Common myeloid progenitor, CD34-positive (primary cell): Measurements from ENCODE around the gene MTCH2.

Experiments
- CTCF ChIA-PET: fragments of 350-600 bp; sonication (Branson Sonifier 250); formaldehyde crosslinking; loops from one replicate; lab custom pipeline; 2021; ENCODE audit warnings: antibody characterized with exemption; lab: Charles Lee
- POLR2A ChIA-PET: fragments of 350-600 bp; sonication (Branson Sonifier 250); formaldehyde crosslinking; loops from one replicate; lab custom pipeline; 2021; ENCODE audit warnings: antibody characterized with exemption; lab: Charles Lee
- DNase-seq, 3 donors: peaks; one replicate each; pipeline versions ENCODE4 v3.0.0 to v3.0.0-alpha.2; 2013
- H3K27ac ChIP-seq, 2 experiments: 1 replicate in 1 of 2; 2 replicates in 1 of 2; pipeline ENCODE4 v1.7.0; 2013; ENCODE audit warnings: inconsistent platforms in 2 of 2, low read length in 2 of 2, mild to moderate bottlenecking in 2 of 2, low read depth in 1 of 2, moderate library complexity in 1 of 2; ENCODE audit not compliant: severe bottlenecking in 2 of 2, insufficient read depth in 1 of 2, poor library complexity in 1 of 2
- H3K27me3 ChIP-seq, 5 experiments: replicated peaks in 2 of 5; 1 replicate in 3 of 5; 2 replicates in 2 of 5; pipeline versions ENCODE4 v1.6.1 to v1.7.0; 2013; ENCODE audit warnings: low read length in 4 of 5, mild to moderate bottlenecking in 2 of 5, moderate library complexity in 2 of 5, inconsistent platforms in 1 of 5; ENCODE audit not compliant: insufficient read depth in 5 of 5, control insufficient read depth in 4 of 5
- H3K36me3 ChIP-seq, 4 experiments: 1 replicate in 2 of 4; 2 replicates in 2 of 4; pipeline versions ENCODE4 v1.6.1 to v1.7.0; 2013; ENCODE audit warnings: low read length in 3 of 4, control low read depth in 1 of 4, mild to moderate bottlenecking in 1 of 4; ENCODE audit not compliant: control insufficient read depth in 4 of 4, insufficient read depth in 4 of 4
- H3K4me1 ChIP-seq, 4 experiments: 1 replicate in 3 of 4; 2 replicates in 1 of 4; pipeline versions ENCODE4 v1.6.1 to v1.7.1; 2013; ENCODE audit warnings: low read length in 3 of 4, mild to moderate bottlenecking in 3 of 4, control low read depth in 1 of 4, inconsistent platforms in 1 of 4, moderate library complexity in 1 of 4; ENCODE audit not compliant: control insufficient read depth in 4 of 4, insufficient read depth in 4 of 4; ENCODE audit errors: control extremely low read depth in 1 of 4
- H3K4me3 ChIP-seq, 7 experiments: 1 replicate in 4 of 7; 2 replicates in 3 of 7; pipeline versions ENCODE4 v1.5.1 to v1.7.0; 2013; ENCODE audit warnings: mild to moderate bottlenecking in 7 of 7, low read length in 6 of 7, moderate library complexity in 6 of 7, inconsistent platforms in 2 of 7, low read depth in 2 of 7, control low read depth in 1 of 7; ENCODE audit not compliant: insufficient read depth in 4 of 7, control insufficient read depth in 1 of 7; ENCODE audit errors: extremely low read depth in 1 of 7
- H3K9me3 ChIP-seq, 5 experiments: 1 replicate in 4 of 5; 2 replicates in 1 of 5; pipeline versions ENCODE4 v1.6.1 to v1.7.1; 2013; ENCODE audit warnings: low read length in 4 of 5, mild to moderate bottlenecking in 2 of 5, inconsistent platforms in 1 of 5, low read depth in 1 of 5, moderate library complexity in 1 of 5; ENCODE audit not compliant: control insufficient read depth in 4 of 5, insufficient read depth in 2 of 5; ENCODE audit errors: control extremely low read depth in 1 of 5
- WGBS: methylation state at CpG from one replicate; pipeline ENCODE4 v1.1.5; 2013; ENCODE audit not compliant: insufficient coverage; 5-methylcytosine and 5-hydroxymethylcytosine counted together

Gene MTCH2

GRCh38 chr11:47578524-47579494 lies 63.5 kb downstream of the MTCH2 start, which contains the start of the genes KBTBD4 and NDUFS3:
TSS of gene KBTBD4 (minus strand) at chr11:47578970. CDS start at chr11:47578951, 19 bp downstream.
TSS of gene NDUFS3 (plus strand) at chr11:47579074. CDS start at chr11:47579092, 18 bp downstream.
- DNase-seq = peak; percentile 90 to 95 (median 94)
- Histone ChIP-seq H3K4me1 (peaks cover 6 to 28% (median 21%) of the 10 kb centered on the region in 4 experiments), H3K27me3 (no peaks in the 10 kb centered on the region), H3K4me3 (peak within 1 kb of the TSS; percentile 85 to 99 (median 96)), H3K27ac (peak within 1 kb of the TSS; percentile 72 to 92), H3K9me3 (no peaks in the 10 kb centered on the region), H3K36me3 (peaks cover under 1 to 57% (median 39%) of the 10 kb centered on the region in 4 experiments)
- ChIA-PET CTCF (interaction anchor here (0.6 to 1.9 kb wide), 6 partner anchors 9 to 1175 kb away, joined by 3 to 12 read pairs (median 6); no protein-coding TSS in a partner anchor), POLR2A (interaction anchor here (0.6 to 2.0 kb wide), 5 partner anchors 7 to 85 kb away, joined by 3 to 11 read pairs (median 3); partner anchors contain the start of genes FAM180B and PTPMT1)
- 0% methylated on average over 64 of the region's 72 CpGs for WGBS

- H3K27ac ChIP-seq = peak overlapping the region in 1 of 2 experiments; percentile 92
- WGBS = 89% methylated on average over 12 of the region's 13 CpGs
- peaks cover 5 to 57% (median 41%) of the 10 kb centered on the region in 4 experiments for H3K36me3 ChIP-seq
Observed at GRCh38 chr11:47577460-47578041, 64.8 kb downstream of the MTCH2 start.

GRCh38 chr11:47573321-47573720 lies 69.0 kb downstream of the MTCH2 start:
- H3K27me3 ChIP-seq = no peaks in the 10 kb centered on the region
- H3K9me3 ChIP-seq = no peaks in the 10 kb centered on the region
- H3K4me1 ChIP-seq = peaks cover 0 to 11% (median 7%) of the 10 kb centered on the region in 4 experiments
- no peak overlapping the region for H3K27ac ChIP-seq
- H3K36me3 ChIP-seq = peaks cover 24 to 69% (median 47%) of the 10 kb centered on the region in 4 experiments
- CTCF ChIA-PET = interaction anchor here (0.7 to 1.6 kb wide), 3 partner anchors 19 to 28 kb away, joined by 3 read pairs; no protein-coding TSS in a partner anchor
- DNase-seq = no peak
- no peak overlapping the region for H3K4me3 ChIP-seq
- 97% methylated on average over 11 of the region's 11 CpGs for WGBS
- POLR2A ChIA-PET = no interaction called here

More at GRCh38 chr11:47577460-47578041, 64.8 kb downstream of the MTCH2 start:
- Histone ChIP-seq H3K4me3 (peak overlapping the region in 4 of 7 experiments; percentile 90 to 99 (median 98)), H3K27me3 (no peaks in the 10 kb centered on the region), H3K9me3 (no peaks in the 10 kb centered on the region), H3K4me1 (peaks cover 6 to 28% (median 21%) of the 10 kb centered on the region in 4 experiments)
- ChIA-PET POLR2A (interaction anchor here (0.7 to 2.0 kb wide), 3 partner anchors 12 to 84 kb away, joined by 3 to 11 read pairs (median 3); partner anchors contain the start of gene PTPMT1), CTCF (interaction anchor here (0.7 to 1.7 kb wide), 4 partner anchors 10 to 52 kb away, joined by 3 to 10 read pairs (median 3); partner anchors contain the start of gene CELF1)
- no peak for DNase-seq

- Histone ChIP-seq H3K27me3 (no peaks in the 10 kb centered on the region), H3K9me3 (no peaks in the 10 kb centered on the region), H3K4me1 (peaks cover 0 to 6% (median 1%) of the 10 kb centered on the region in 4 experiments), H3K4me3 (no peak overlapping the region), H3K27ac (peak overlapping the region in 1 of 2 experiments; percentile 15), H3K36me3 (peaks cover 24 to 71% (median 47%) of the 10 kb centered on the region in 4 experiments)
- ChIA-PET POLR2A (no interaction called here), CTCF (interaction anchor here (1.5 to 1.6 kb wide), 2 partner anchors 27 to 63 kb away, joined by 3 read pairs; no protein-coding TSS in a partner anchor)
- 93% methylated on average over 8 of the region's 8 CpGs for WGBS
- DNase-seq = no peak
Observed at GRCh38 chr11:47572715-47573255, 69.6 kb downstream of the MTCH2 start.

- POLR2A ChIA-PET = no interaction called here
- CTCF ChIA-PET = interaction anchor here (1.5 to 1.6 kb wide), 2 partner anchors 26 to 63 kb away, joined by 3 read pairs; no protein-coding TSS in a partner anchor
- H3K4me1 ChIP-seq = peaks cover 0 to 3% (median under 1%) of the 10 kb centered on the region in 4 experiments
- H3K27ac ChIP-seq = no peak overlapping the region
- H3K4me3 ChIP-seq = no peak overlapping the region
- WGBS = 100% methylated on average over 1 of the region's 1 CpG
- no peak for DNase-seq
- peaks cover 24 to 65% (median 45%) of the 10 kb centered on the region in 4 experiments for H3K36me3 ChIP-seq
- H3K9me3 ChIP-seq = no peaks in the 10 kb centered on the region
- no peaks in the 10 kb centered on the region for H3K27me3 ChIP-seq
Observed at GRCh38 chr11:47571895-47572294, 70.5 kb downstream of the MTCH2 start.

GRCh38 chr11:47571357-47571729 lies 71.0 kb downstream of the MTCH2 start:
- no peak overlapping the region for H3K4me3 ChIP-seq
- DNase-seq = no peak
- ChIA-PET POLR2A (no interaction called here), CTCF (interaction anchor here (1.5 kb wide), 1 partner anchor 62 kb away, joined by 3 read pairs; no protein-coding TSS in a partner anchor)
- H3K27ac ChIP-seq = no peak overlapping the region
- no peaks in the 10 kb centered on the region for H3K9me3 ChIP-seq
- WGBS = 94% methylated on average over 3 of the region's 4 CpGs
- peaks cover 24 to 62% (median 44%) of the 10 kb centered on the region in 4 experiments for H3K36me3 ChIP-seq
- no peaks in the 10 kb centered on the region for H3K27me3 ChIP-seq
- H3K4me1 ChIP-seq = peaks cover 3 to 8% (median 5%) of the 10 kb centered on the region in 4 experiments
